Embryonic facial prominence (tissue), 1 donor: ENCODE measurements around the gene MXRA5.
"Not testable (repeated sequence)": the region's sequence is repeated elsewhere in the genome, so short reads cannot be mapped to it uniquely, and the experiment has no call there.

Experiments used
- DNase-seq: peaks from one replicate; pipeline ENCODE4 v3.0.0-alpha.2; 2016; ENCODE audit errors: extremely low spot score

The MXRA5 gene

DNA sequence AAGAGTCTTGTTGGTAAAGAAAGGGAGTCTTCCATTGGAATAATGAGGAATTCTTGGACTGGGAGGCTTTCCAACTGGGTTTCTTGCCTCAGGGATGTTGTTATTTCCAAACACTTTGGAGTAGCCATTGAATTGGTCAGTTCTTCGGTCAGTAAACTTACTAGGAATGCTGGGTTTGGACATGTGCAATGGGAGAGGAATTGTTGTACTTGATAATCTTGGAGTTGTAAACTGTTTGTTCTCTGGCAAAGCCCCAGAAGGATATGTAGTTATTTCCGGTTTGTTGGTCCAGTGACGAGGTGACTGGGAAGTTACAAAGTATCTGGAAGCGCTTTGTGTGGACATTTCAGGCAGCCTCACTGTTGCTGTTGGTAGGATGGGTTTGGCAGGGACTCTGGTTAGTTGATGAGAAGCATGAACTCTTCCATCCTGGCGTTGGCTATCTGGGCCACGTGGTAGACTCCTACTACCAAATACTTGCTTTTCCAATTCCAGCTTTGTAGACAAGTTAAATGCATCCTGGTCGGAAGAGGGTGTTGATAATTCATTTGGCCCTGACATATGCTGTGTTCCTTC is 25.9 kb downstream of the MXRA5 start:
- DNase-seq, result no peak

DNA sequence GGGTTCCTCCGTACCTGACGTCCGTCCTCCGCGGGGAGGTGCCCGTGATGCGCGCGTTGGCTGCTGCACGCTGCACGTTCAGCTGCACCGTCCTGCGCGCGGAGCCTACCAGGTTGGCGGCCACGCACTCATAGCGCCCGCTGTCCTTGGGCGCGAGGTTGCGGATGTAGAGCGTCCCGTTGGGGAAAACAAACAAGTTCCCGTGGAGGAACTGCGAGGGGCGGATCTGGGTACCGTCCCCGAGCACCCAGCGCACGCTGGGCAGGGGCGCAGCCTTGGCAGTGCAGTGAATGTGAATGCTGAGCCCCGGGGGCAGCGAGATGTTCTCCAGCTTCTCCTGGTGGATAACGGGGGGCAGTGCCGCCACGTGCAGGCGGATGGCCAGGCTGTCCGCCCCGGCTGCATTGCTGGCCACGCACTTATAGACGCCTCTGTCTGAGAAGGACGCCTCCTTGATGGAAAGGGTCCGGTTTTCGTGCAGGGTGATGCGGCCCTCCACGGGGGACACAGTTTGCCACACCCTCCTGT is 29.2 kb downstream of the MXRA5 start:
- no peak for DNase-seq

DNA sequence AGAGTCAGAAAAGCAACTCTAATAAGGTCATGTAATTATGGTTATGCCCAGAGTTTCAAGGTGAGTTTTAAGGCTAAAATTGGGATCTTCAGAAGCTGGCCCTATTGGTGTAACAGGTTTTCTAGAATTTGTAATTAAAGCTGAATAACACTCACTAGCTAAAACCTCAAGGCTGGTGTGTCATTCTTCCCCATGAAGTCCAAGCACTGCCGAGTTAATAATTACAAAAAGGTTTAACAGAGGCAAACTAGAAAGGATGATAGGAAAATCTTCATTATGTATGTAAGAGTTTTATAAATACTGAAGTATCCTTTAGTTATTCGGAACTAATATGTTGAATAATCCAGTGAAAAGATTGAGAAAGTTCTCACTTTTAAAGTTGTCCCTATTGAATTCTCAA is 34.3 kb downstream of the MXRA5 start:
- no peak for DNase-seq

DNA sequence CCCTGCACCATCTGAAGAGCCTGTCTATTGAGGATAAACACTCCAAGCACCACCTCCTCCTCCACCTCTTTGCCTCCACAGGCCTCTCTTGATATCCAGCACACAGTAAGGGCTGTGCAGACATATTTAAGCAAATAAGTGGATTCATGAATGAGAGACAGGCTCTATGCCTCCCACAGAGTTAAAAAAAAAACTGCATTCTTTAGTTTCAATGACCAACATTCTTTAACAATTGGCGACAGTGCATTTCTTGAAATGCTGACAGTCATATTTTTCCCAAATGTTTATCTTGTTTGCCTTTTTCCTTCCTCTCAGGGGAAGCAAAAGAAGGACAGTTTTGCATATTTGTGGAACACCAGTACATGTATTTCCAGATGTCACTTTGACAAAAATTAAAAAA is 38.6 kb downstream of the MXRA5 start:
- no peak for DNase-seq

DNA sequence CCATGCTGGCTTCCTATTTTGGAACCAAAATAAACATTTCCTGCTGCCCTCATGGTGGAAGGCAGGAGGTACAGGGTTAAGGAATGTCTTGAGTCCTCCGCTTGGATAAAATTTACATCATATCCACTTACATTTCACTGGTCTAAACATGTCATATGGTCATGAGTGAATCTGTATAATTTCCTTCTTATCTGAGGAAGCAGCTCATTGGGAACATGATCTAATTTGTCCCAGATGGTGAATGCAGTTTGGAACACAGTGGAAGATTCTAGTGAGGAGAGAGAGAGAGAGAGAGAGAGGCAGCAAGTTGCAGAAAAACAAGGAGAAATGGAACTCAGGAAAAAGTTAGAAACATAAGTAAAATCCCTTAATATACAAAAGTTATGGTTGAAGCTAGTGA is 46.8 kb downstream of the MXRA5 start:
- no peak for DNase-seq

DNA sequence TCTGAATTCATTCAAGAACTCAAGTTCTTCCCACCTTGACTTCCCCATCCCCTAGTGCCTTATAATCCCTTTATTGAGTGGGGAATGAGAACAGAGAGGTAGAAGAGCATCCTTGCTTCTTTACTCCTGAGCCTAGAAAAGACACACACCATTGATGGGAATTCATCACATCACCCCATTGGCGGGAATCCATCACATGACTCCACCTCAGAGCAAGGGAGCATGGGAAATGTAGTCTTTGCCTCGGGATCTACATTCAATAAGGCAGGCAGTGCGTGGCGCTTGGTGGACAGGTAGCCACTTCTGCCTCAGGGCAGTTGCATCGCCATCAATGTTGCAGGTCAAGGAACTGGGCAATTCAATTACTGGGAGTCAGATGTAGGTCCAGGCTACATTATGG is 50.7 kb downstream of the MXRA5 start:
- no peak for DNase-seq

DNA sequence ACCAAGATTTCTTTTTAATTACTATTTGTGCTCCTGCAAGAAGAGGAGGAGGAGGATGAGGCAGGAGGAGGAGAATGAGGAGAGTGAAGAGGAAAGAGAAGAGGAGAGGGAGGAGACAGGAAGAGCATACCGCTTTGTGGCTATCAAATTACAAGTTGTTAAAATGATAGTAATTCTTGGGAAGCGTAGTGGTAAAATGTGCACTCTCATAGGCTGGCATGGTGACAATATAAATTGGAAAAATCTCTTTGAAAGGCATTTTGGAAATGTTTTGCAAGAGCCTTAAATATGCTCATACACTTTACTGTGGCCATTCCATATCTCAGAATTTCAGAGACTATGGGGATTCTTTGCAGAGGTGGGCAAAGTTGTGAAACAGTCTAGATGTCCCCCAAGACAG is 53.2 kb downstream of the MXRA5 start:
- no peak for DNase-seq

DNA sequence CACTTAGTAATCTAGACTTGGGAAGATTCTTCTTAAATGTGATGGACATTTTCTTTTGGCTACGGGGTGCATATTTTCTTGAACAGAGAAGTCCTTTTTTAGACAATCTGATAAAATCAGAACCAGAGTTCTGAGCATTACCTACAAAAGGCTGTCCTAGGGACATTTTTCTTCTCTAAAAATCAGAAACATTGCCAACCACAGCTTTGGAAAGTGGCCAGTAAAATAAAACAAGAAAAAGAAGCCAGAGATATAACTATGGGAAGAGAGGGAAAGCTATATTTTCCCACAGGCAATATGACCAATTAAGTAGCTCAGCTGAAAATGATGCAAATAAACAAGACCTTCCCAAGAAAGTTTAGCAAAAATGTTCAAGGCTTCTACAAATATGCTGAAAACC is 55.9 kb downstream of the MXRA5 start:
- DNase-seq, result no peak

DNA sequence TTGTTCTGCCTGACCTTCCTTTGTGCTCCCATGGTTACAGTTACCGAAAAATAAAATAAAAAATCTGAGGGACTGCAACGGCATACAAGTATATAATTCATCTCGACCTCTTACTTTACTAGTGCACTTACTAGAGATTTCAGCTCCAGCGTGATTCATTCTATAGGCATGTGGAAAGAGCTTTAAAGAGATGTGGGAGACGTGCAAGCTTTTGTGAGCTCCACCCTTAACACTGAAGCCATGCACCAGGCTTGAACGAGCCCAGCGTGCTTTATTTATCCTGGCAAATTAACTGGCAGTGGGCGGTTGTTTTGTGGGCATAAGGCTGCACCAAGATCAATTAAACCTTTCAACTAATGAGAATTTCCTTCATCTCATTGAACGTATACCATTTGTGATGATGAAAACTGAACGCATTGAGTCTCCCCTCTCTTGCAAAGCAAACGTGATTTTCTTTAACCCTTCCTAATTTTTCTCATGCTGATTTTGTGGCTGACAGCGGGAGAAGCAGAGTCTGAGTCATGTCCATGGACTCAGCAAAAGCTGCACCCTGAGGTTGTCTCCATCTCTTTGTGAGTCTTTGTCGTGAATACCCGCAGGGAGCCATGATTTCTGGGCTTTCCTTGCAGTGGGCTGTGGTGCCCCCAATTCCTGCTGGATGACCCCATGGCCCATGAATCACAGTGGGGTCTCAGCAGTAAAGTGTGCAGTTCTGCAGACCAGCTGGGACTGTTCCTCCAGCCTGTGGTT is 60.1 kb downstream of the MXRA5 start:
- DNase-seq, result no peak

DNA sequence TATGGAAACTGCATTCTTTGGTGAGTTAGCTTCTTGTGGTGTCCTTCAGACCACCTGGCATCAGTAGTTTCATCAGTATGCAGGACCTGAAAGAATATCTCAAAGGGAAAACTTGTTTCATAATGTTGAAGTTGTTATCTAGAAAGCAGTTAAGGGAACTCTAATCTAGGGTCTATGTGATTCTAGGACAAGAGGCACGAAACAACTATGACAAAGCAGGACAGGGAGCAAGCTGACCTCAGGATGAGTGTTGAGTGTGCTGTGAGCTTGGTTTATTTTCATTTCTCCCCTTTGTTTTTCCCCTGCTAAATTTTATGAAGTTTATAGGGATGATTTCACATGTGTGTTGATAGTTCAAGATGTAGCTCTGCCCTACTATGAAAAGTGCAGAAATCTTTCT is 65.7 kb downstream of the MXRA5 start:
- DNase-seq, result no peak

DNA sequence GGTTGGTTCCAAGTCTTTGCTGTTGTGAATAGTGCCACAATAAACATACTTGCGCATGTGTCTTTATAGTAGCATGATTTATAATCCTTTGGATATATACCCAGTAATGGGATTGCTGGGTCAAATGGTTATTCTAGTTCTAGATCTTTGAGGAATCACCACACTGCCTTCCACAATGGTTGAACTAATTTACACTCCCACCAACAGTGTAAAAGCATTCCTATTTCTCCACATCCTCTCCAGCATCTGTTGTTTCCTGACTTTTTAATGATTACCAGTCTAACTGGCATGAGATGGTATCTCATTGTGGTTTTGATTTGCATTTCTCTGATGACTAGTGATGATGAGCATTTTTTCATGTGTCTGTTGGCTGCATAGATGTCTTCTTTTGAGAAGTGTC is 72.8 kb downstream of the MXRA5 start:
- not testable (repeated sequence) for DNase-seq

DNA sequence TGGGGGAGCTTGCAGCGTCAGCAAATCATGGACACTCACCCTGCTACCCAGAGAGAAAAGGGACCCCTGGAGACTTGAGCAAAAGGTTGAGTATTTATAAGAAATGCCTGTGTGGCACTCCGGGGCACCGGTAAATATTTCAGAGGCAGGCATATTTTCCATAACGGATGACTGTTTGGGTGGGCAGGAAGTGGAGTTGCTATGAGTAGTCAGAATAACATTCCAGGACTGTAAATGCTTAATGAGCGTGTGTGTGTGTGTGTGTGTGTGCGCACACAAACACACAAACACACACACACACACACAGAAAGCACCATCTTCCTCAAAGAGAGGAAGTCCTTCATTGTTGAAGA is 74.6 kb downstream of the MXRA5 start:
- no peak for DNase-seq

DNA sequence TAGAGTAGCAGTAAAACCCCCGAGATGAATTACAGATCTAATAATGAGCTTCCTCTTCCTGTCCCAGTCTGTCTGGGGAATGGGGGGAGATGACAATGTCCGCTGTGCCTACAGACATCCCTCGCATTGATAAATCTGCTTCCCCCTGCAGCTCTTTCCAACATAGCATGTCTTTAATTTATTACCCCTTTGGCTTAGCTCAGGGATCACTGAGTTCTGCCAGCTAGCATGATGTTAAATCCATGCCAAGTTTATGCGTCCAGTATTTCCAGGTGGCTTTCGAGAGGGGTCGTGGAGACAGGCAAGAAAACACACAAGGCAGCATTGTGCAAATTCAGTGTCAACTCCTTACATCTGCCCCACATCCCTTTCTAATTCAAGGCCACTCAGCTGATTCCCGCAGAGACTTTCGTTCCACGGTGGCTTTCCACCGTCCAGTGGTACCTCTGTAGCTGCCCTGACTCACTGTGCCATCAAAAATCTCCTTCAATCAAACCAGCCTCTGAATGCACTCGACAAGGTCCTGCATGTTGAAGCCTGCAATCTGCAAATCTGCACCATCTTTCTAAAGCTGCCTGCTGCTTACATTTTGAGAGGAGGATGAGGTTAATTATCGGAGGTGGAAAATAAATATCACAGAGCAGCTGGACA is 75.1 kb downstream of the MXRA5 start:
- DNase-seq, result no peak

DNA sequence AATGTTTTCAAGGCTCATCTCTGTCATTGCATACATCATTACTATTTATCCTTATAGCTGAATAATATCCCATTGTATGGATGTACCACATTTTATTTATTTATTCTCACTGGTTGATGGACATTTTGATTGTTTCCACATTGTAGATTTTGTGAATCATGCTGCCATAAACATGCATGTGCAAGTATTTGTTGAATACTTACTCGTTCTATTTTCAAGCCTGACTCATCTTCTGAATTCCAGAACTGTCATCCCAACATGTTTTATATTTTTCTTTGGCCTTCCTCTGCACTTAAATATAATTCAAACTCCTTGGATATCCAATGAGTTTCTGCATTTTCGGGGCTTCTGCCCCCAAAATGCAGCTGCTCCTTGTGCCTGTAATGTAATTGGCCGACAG is 77.6 kb downstream of the MXRA5 start:
- DNase-seq, result no peak

DNA sequence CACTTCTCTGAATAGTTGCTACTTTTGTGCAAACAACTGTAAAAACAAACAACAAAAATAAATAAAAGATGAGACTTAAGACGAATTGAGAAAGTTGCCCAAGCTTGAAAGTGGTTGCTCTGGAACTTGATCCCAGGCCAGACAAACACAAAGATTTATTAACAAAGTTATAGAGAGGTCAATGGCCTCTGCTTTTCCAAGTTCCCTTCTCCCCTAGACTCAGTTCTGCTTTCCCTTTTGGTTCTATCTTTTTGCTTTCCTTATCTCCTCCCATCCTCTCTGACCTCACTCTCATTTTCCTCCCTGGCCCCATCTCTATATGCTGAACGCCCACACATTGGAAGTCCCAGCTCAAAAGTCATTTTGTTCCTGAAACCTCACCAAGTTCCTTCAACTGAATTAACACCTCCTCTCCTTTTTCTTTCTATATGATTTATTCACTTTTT is 82.7 kb downstream of the MXRA5 start:
- DNase-seq, result no peak

DNA sequence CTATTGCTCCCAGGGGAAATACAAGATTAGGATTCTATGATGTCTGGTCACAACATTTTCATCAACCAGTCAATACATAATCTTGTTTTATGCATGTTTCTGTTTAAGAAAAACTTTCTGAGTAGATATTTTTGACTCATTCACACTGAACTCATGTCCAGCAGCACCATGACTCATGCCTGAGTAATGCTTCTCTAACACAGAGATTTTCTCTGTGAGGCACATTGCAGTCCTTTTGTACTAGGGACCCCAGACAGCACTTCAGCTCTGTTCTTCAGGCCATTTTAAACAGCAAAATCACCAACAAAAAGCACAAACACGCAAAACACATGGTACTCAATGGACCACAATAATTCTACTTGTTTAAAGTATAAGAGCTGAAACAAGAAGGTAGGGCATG is 83.6 kb downstream of the MXRA5 start:
- no peak for DNase-seq
